H1 (cell line): ENCODE measurements around the gene NELL2. TPM values are rescaled to one million over a fixed set of nuclear protein-coding genes. Genes with fewer than 3 reads are reported as not detected.

Experiments used
- CTCF ChIA-PET: fragments of 300-600 bp; sonication (Branson Sonifier 250); formaldehyde crosslinking; loops from one replicate; lab custom pipeline; 2021; ENCODE audit not compliant: partially characterized antibody; lab: Charles Lee
- POLR2A ChIA-PET: fragments of 300-600 bp; sonication (Branson Sonifier 250); formaldehyde crosslinking; loops from one replicate; lab custom pipeline; 2021; ENCODE audit warnings: inconsistent platforms; ENCODE audit not compliant: partially characterized antibody; lab: Charles Lee
- DNase-seq, 2 experiments: peaks; one replicate each; pipeline versions ENCODE4 v3.0.0 to v3.0.0-alpha.2; 2010 to 2022; ENCODE audit warnings: low spot score in 2 of 2, low read depth in 1 of 2, mixed read lengths in 1 of 2
- FAIRE-seq: peaks from 2 replicates; lab custom pipeline; 2011; peaks lifted over from hg19 to GRCh38; lab: Jason Lieb, UNC
- H2AFZ ChIP-seq: 2 replicates; pipeline ENCODE4 v1.8.1; 2012; ENCODE audit warnings: low read length, inconsistent platforms
- H2AK5ac ChIP-seq: 2 replicates; pipeline ENCODE4 v1.6.1; 2013; ENCODE audit warnings: low read depth, low read length
- H2BK120ac ChIP-seq: replicated peaks from 2 replicates; pipeline ENCODE3; 2013; ENCODE audit warnings: low read depth, low read length, inconsistent platforms
- H2BK12ac ChIP-seq: 2 replicates; pipeline ENCODE4 v1.6.1; 2013; ENCODE audit warnings: low read depth, low read length
- H2BK15ac ChIP-seq: 2 replicates; pipeline ENCODE4 v1.6.1; 2013; ENCODE audit warnings: low read length
- H2BK20ac ChIP-seq: 2 replicates; pipeline ENCODE4 v1.6.1; 2013; ENCODE audit warnings: low read length
- H2BK5ac ChIP-seq: 2 replicates; pipeline ENCODE4 v1.6.1; 2013; ENCODE audit warnings: low read depth, low read length
- H3K14ac ChIP-seq: 2 replicates; pipeline ENCODE4 v1.6.1; 2013; ENCODE audit warnings: inconsistent platforms; ENCODE audit not compliant: insufficient read length
- H3K18ac ChIP-seq: 2 replicates; pipeline ENCODE4 v1.6.1; 2013; ENCODE audit warnings: low read length; ENCODE audit errors: extremely low read depth
- H3K23ac ChIP-seq: 2 replicates; pipeline ENCODE4 v1.6.1; 2013; ENCODE audit warnings: inconsistent platforms; ENCODE audit not compliant: insufficient read length
- H3K23me2 ChIP-seq: 2 replicates; pipeline ENCODE4 v1.6.1; 2013; ENCODE audit warnings: low read depth, low read length
- H3K27ac ChIP-seq: 2 replicates; pipeline ENCODE4 v1.6.1; 2011; ENCODE audit warnings: low read depth, low read length, inconsistent platforms
- H3K27me3 ChIP-seq, 4 experiments: replicated peaks in 1 of 4; 1 replicate in 1 of 4; 2 replicates in 3 of 4; pipeline versions ENCODE4 v1.6.1 to v1.8.1; 2011 to 2013; ENCODE audit warnings: low read length in 3 of 4, mild to moderate bottlenecking in 3 of 4, inconsistent platforms in 2 of 4, mixed read lengths in 2 of 4, moderate library complexity in 1 of 4; ENCODE audit not compliant: control insufficient read depth in 3 of 4, insufficient read depth in 3 of 4; ENCODE audit errors: extremely low read depth in 1 of 4
- H3K36me3 ChIP-seq, 4 experiments: 2 replicates each; pipeline versions ENCODE4 v1.6.1 to v1.8.1; 2011 to 2013; ENCODE audit warnings: mild to moderate bottlenecking in 4 of 4, low read length in 3 of 4, moderate library complexity in 2 of 4, control low read depth in 1 of 4, inconsistent platforms in 1 of 4; ENCODE audit not compliant: insufficient read depth in 4 of 4, control insufficient read depth in 2 of 4
- H3K4ac ChIP-seq: replicated peaks from 2 replicates; pipeline ENCODE3; 2013; ENCODE audit warnings: low read length, low read depth, mixed read lengths, inconsistent platforms; ENCODE audit not compliant: insufficient read length
- H3K4me1 ChIP-seq, 4 experiments: replicated peaks in 1 of 4; 1 replicate in 1 of 4; 2 replicates in 3 of 4; pipeline versions ENCODE4 v1.6.1 to v1.8.1; 2011 to 2013; ENCODE audit warnings: low read length in 3 of 4, inconsistent platforms in 2 of 4, mixed read lengths in 1 of 4; ENCODE audit not compliant: insufficient read depth in 4 of 4, control insufficient read depth in 3 of 4
- H3K4me2 ChIP-seq, 2 experiments: 2 replicates each; pipeline versions ENCODE4 v1.6.1 to v1.8.1; 2011 to 2013; ENCODE audit warnings: low read depth in 2 of 2, low read length in 2 of 2, control low read depth in 1 of 2, inconsistent platforms in 1 of 2, mild to moderate bottlenecking in 1 of 2; ENCODE audit not compliant: insufficient read depth in 1 of 2
- H3K4me3 ChIP-seq, 4 experiments: fragments of 200-600, 300-600 bp in 1 of 4; sonication (generic), shearing (Covaris generic), sonication (Bioruptor Twin) in 1 of 4; 2 replicates each; pipeline versions ENCODE4 v1.5.1 to v1.8.1; 2011 to 2016; ENCODE audit warnings: low read length in 4 of 4, low read depth in 3 of 4, control low read depth in 2 of 4, inconsistent platforms in 2 of 4, mild to moderate bottlenecking in 2 of 4, mixed read lengths in 1 of 4, moderate library complexity in 1 of 4; ENCODE audit not compliant: insufficient read depth in 2 of 4; ENCODE audit errors: extremely low read depth in 1 of 4
- H3K56ac ChIP-seq: replicated peaks from 2 replicates; pipeline ENCODE3; 2013; ENCODE audit warnings: low read depth, mild to moderate bottlenecking, mixed read lengths, low read length, inconsistent platforms; ENCODE audit not compliant: insufficient read length
- H3K79me1 ChIP-seq: 2 replicates; pipeline ENCODE4 v1.6.1; 2013; ENCODE audit warnings: low read depth, low read length, control low read depth
- H3K79me2 ChIP-seq, 2 experiments: 2 replicates each; pipeline versions ENCODE4 v1.6.1 to v1.8.1; 2012 to 2013; ENCODE audit warnings: low read length in 2 of 2, mild to moderate bottlenecking in 2 of 2, inconsistent platforms in 1 of 2; ENCODE audit not compliant: insufficient read depth in 2 of 2, control insufficient read depth in 1 of 2
- H3K9ac ChIP-seq, 4 experiments: replicated peaks in 1 of 4; 1 replicate in 1 of 4; 2 replicates in 3 of 4; pipeline versions ENCODE4 v1.6.1 to v1.8.1; 2011 to 2013; ENCODE audit warnings: low read depth in 3 of 4, low read length in 3 of 4, control low read depth in 2 of 4, mild to moderate bottlenecking in 2 of 4, moderate library complexity in 2 of 4, inconsistent platforms in 1 of 4; ENCODE audit errors: extremely low read depth in 1 of 4
- H3K9me3 ChIP-seq, 2 experiments: 2 replicates each; pipeline versions ENCODE4 v1.6.1 to v1.8.1; 2012 to 2013; ENCODE audit warnings: mild to moderate bottlenecking in 2 of 2, moderate library complexity in 2 of 2, control low read depth in 1 of 2, inconsistent platforms in 1 of 2, low read depth in 1 of 2, low read length in 1 of 2, mixed read lengths in 1 of 2; ENCODE audit not compliant: insufficient read depth in 2 of 2
- H4K20me1 ChIP-seq, 2 experiments: replicated peaks in 1 of 2; 2 replicates each; pipeline versions ENCODE3 to v1.8.1; 2011 to 2013; ENCODE audit warnings: inconsistent platforms in 2 of 2, low read length in 2 of 2, mild to moderate bottlenecking in 1 of 2; ENCODE audit not compliant: insufficient read depth in 2 of 2, control insufficient read depth in 1 of 2
- H4K5ac ChIP-seq: 2 replicates; pipeline ENCODE4 v1.6.1; 2013; ENCODE audit warnings: low read length, low read depth, mixed read lengths, inconsistent platforms; ENCODE audit not compliant: insufficient read length
- H4K8ac ChIP-seq: 2 replicates; pipeline ENCODE4 v1.8.0; 2013; ENCODE audit warnings: mild to moderate bottlenecking, moderate library complexity, low read length, inconsistent platforms; ENCODE audit not compliant: insufficient read depth; ENCODE audit errors: extremely low read depth
- H4K91ac ChIP-seq: replicated peaks from 2 replicates; pipeline ENCODE3; 2013; ENCODE audit warnings: low read length, mixed read lengths, inconsistent platforms; ENCODE audit not compliant: insufficient read length
- ATF3 ChIP-seq: IDR thresholded peaks from 2 replicates; pipeline ENCODE4 v1.6.1; 2011; ENCODE audit warnings: low read depth, mild to moderate bottlenecking, low read length; ENCODE audit not compliant: insufficient read depth
- BACH1 ChIP-seq: IDR thresholded peaks from 2 replicates; pipeline ENCODE4 v1.6.1; 2012; ENCODE audit warnings: low read length, improper control_type of control experiment
- CBX5 ChIP-seq: fragments of 300-800, 300-1000 bp; sonication (generic); IDR thresholded peaks from 2 replicates; pipeline ENCODE4 v1.7.1; 2016; ENCODE audit warnings: antibody characterized with exemption, low read length, low read depth
- CHD2 ChIP-seq: IDR thresholded peaks from 2 replicates; pipeline ENCODE4 v1.6.1; 2012; ENCODE audit warnings: low read length, improper control_type of control experiment
- E2F6 ChIP-seq: IDR thresholded peaks from 2 replicates; pipeline ENCODE4 v1.6.1; 2012; ENCODE audit warnings: inconsistent platforms
- FOSL1 ChIP-seq: IDR thresholded peaks from 2 replicates; pipeline ENCODE4 v1.6.1; 2011; ENCODE audit warnings: mild to moderate bottlenecking, low read depth, low read length, moderate library complexity; ENCODE audit not compliant: insufficient read depth
- HDAC2 ChIP-seq, 2 experiments: fragments of 300-600 bp in 1 of 2; sonication (generic) in 1 of 2; IDR thresholded peaks; 2 replicates each; pipeline ENCODE4 v1.6.1; 2011 to 2012; ENCODE audit warnings: low read depth in 2 of 2, low read length in 2 of 2, mild to moderate bottlenecking in 2 of 2, moderate library complexity in 2 of 2, borderline replicate concordance in 1 of 2, inconsistent platforms in 1 of 2
- KDM1A ChIP-seq: fragments of 200-600, 300-600 bp; sonication (generic); IDR thresholded peaks from 2 replicates; pipeline ENCODE4 v1.7.1; 2016; ENCODE audit warnings: mild to moderate bottlenecking, low read length, borderline replicate concordance
- MAFK ChIP-seq: IDR thresholded peaks from 2 replicates; pipeline ENCODE4 v1.6.1; 2012; ENCODE audit warnings: low read depth, mild to moderate bottlenecking, improper control_type of control experiment, low read length
- NRF1 ChIP-seq: IDR thresholded peaks from 2 replicates; pipeline ENCODE4 v1.6.1; 2011; ENCODE audit warnings: mild to moderate bottlenecking, low read depth, low read length, improper control_type of control experiment
- POLR2A ChIP-seq, 2 experiments: IDR thresholded peaks; 1 replicate in 1 of 2; 2 replicates in 1 of 2; pipeline ENCODE4 v1.6.1; 2011; ENCODE audit warnings: low read depth in 2 of 2, low read length in 2 of 2, mild to moderate bottlenecking in 2 of 2; ENCODE audit errors: control extremely low read depth in 1 of 2
- SAP30 ChIP-seq: fragments of 300-600 bp; sonication (generic); IDR thresholded peaks from 2 replicates; pipeline ENCODE4 v1.7.1; 2012; ENCODE audit warnings: low read length, moderate library complexity, mild to moderate bottlenecking, inconsistent platforms; ENCODE audit not compliant: insufficient read depth, insufficient replicate concordance
- SP1 ChIP-seq: IDR thresholded peaks from 2 replicates; pipeline ENCODE4 v1.6.1; 2011; ENCODE audit warnings: low read depth, low read length
- ZNF274 ChIP-seq: IDR thresholded peaks from 2 replicates; pipeline ENCODE4 v1.7.0; 2012; ENCODE audit warnings: low read length, borderline replicate concordance; ENCODE audit errors: extremely low read depth
- WGBS, 2 experiments: shearing (Covaris generic) in 1 of 2; methylation state at CpG; one replicate each; pipeline versions ENCODE4 v1.1.6 to v1.1.7; 2013 to 2015; ENCODE audit warnings: low lambda C conversion rate in 2 of 2, mixed read lengths in 2 of 2, inconsistent platforms in 1 of 2, low coverage in 1 of 2, missing lambda C conversion rate in 1 of 2; ENCODE audit not compliant: insufficient replicate concordance in 2 of 2, insufficient coverage in 1 of 2, insufficient read length in 1 of 2; ENCODE audit errors: extremely low coverage in 1 of 2, missing lambda C conversion rate in 1 of 2; 5-methylcytosine and 5-hydroxymethylcytosine counted together
- polyA plus RNA-seq, 7 experiments: library from polyadenylated mRNA; depleted of rRNA in 3 of 7; stranded (reverse) in 5 of 7; unstranded in 2 of 7; fragments of >200 nt in 5 of 7; fragments of 200-250 nt in 2 of 7; gene quantifications; 1 replicate in 5 of 7; 2 replicates in 1 of 7; 4 replicates in 1 of 7; pipeline versions ENCODE4 v1.2.1 to v1.2.3, GENCODE V29; 2011 to 2013; ENCODE audit warnings: missing spikeins in 2 of 7, mixed read lengths in 2 of 7
- total RNA-seq: library from RNA; stranded (reverse); fragmentation: NEBNext Ultra II Directional; extraction: Animal tissue kit (Norgen Biotek cat#: 25700); gene quantifications from 2 replicates; pipeline ENCODE4 v1.2.1, GENCODE V29; 2021

Gene NELL2
- total and polyA plus RNA-seq, 2 of the 8 experiments (the other 6 are each of a cell fraction or from before 2014, with no cell fraction given): 54.2 to 56.8 TPM

DNA sequence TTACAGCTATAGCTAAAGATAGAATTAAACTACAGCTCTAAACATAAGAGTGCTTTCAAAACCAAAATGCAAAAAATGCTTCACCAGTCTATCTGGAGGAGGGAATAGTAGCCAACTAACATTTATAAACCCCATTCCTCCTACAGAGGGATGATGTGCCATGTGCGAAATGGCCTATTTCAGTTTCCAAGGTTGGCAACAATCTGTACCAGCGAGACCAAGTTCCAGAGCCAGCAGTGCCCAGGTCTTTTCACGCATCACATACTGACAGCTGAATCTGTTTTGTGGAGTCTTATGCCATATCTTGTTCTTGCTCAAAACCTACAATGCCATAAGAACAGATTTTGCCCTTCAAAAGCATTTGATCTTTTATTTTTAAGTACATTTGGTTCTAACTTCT, 24.5 kb downstream of the NELL2 start:
- Histone ChIP-seq H4K8ac (no peak overlapping the region), H2BK15ac (no peak overlapping the region), H2BK5ac (no peak overlapping the region), H2AFZ (no peak overlapping the region), H4K5ac (no peak overlapping the region), H4K91ac (no peak overlapping the region), H4K20me1 (peaks cover 0 to 6% of the 10 kb centered on the region in 2 experiments), H2BK20ac (no peak overlapping the region), H3K23me2 (no peaks in the 10 kb centered on the region; the same call in 1 of the 2 replicates), H3K9ac (no peak overlapping the region), H3K4me1 (peaks cover 0 to 2% (median under 1%) of the 10 kb centered on the region in 4 experiments; a peak in 3 of 7 replicates), H3K36me3 (no peaks in the 10 kb centered on the region), H3K4me3 (no peak overlapping the region), H3K27ac (no peak overlapping the region), H3K79me1 (peaks cover 3% of the 10 kb centered on the region; the same call in 1 of the 2 replicates), H2BK12ac (no peak overlapping the region), H2AK5ac (no peak overlapping the region), H3K56ac (no peak overlapping the region), H2BK120ac (no peak overlapping the region), H3K4ac (no peak overlapping the region), H3K23ac (no peak overlapping the region), H3K79me2 (peaks cover 0 to 27% of the 10 kb centered on the region in 2 experiments; a peak in 1 of 4 replicates), H3K4me2 (no peak overlapping the region), H3K18ac (no peak overlapping the region), H3K27me3 (no peaks in the 10 kb centered on the region), H3K14ac (no peak overlapping the region), H3K9me3 (no peaks in the 10 kb centered on the region)
- POLR2A ChIA-PET: no interaction called here
- FAIRE-seq (no peak), DNase-seq (no peak)
- CTCF ChIA-PET: no interaction called here
- 89% methylated on average over 3 of the region's 3 CpGs; no CpG with 5 or more reads in 1 of the 2 experiments for WGBS, 2 experiments
- no peak for TF ChIP-seq POLR2A (IDR thresholded peaks at IDR 0.05; ENCODE audit: control extremely low read depth in 1 of 2, low read depth in 2 of 2, low read length in 2 of 2)
- no peak for TF ChIP-seq SAP30
- TF ChIP-seq FOSL1: no peak
- TF ChIP-seq ATF3: no peak
- TF ChIP-seq ZNF274: no peak
- TF ChIP-seq BACH1: no peak
- no peak for TF ChIP-seq E2F6
- TF ChIP-seq SP1: no peak
- TF ChIP-seq CHD2: no peak
- no peak for TF ChIP-seq NRF1
- no peak for TF ChIP-seq MAFK
- TF ChIP-seq HDAC2 (IDR thresholded peaks at IDR 0.05; ENCODE audit: borderline replicate concordance in 1 of 2, low read depth in 2 of 2, low read length in 2 of 2): no peak
- no peak for TF ChIP-seq CBX5
- no peak for TF ChIP-seq KDM1A
